Esophagus squamous epithelium (tissue), 4 donors: ENCODE results near the gene PIK3CB.

ENCODE experiments used
- CTCF ChIP-seq, 6 experiments: fragments of 450-650 bp in 4 of 6; fragments of 200-600 bp in 2 of 6; sonication (generic) in 2 of 6; IDR thresholded peaks; one replicate each; pipeline ENCODE4 v1.5.1; 2016 to 2019; ENCODE audit warnings: antibody characterized with exemption in 6 of 6, mild to moderate bottlenecking in 4 of 6, moderate library complexity in 4 of 6
- POLR2A ChIP-seq, 4 donors: fragments of 450-650 bp; IDR thresholded peaks; one replicate each; pipeline ENCODE4 v1.6.1; 2017; ENCODE audit warnings: antibody characterized with exemption in 4 of 4, mild to moderate bottlenecking in 4 of 4, moderate library complexity in 3 of 4

- no peak for TF ChIP-seq CTCF (IDR thresholded peaks at IDR 0.05)
- TF ChIP-seq POLR2A (IDR thresholded peaks at IDR 0.05) = no peak
Measured at GRCh38 chr3:138778643-138779042, 56.1 kb downstream of the PIK3CB start.
